AG04449 (cell line): Measurements from ENCODE around the gene RAI14.
"Not testable (repeated sequence)": the region's sequence is repeated elsewhere in the genome, so short reads cannot be mapped to it uniquely, and the experiment has no call there.

ENCODE experiments used
- CTCF ChIA-PET: fragments of 350-600 bp; formaldehyde crosslinking; extraction: SDS; loops from one replicate; lab custom pipeline; 2021; ENCODE audit warnings: antibody characterized with exemption; lab: Yijun Ruan, JAX
- POLR2A ChIA-PET: fragments of 400-600, 350-600 bp; formaldehyde crosslinking; extraction: SDS; loops from one replicate; lab custom pipeline; 2020; ENCODE audit warnings: antibody characterized with exemption, inconsistent platforms; lab: Yijun Ruan, JAX
- DNase-seq: peaks from one replicate; pipeline ENCODE4 v3.0.0-alpha.2; 2010; ENCODE audit warnings: low read depth, low spot score
- H3K4me3 ChIP-seq: 2 replicates; pipeline ENCODE4 v1.5.1; 2011; ENCODE audit warnings: low read depth, mild to moderate bottlenecking, control low read depth, low read length
- TF ChIP-seq, protein P1 (sequence below): IDR thresholded peaks from one replicate; pipeline ENCODE4 v1.5.1; 2011; ENCODE audit warnings: mild to moderate bottlenecking, moderate library complexity, low read length, control low read depth, inconsistent platforms; ENCODE audit not compliant: insufficient read depth; ENCODE audit errors: missing control alignments

Gene RAI14

DNA sequence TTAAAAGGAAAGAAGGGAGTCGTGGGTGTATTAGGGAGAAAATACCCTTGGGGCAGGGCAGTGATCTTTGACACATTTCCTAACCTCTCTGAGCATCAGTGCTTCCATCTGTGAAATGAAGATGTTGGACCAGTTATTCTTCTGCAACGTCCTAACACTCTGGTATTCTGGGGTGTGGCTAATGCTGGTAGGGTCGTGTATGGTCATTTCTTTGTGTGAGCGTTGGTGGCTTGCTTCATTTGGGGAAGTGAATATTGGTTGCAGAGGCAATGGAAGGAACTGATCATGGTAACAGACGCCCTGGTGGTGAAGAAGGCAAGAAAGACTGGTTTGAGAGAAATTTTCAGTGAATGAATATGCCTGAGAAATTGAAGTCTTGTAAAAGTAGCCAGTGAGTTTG, 114.9 kb downstream of the RAI14 start:
- DNase-seq: no peak
- no peak overlapping the region for H3K4me3 ChIP-seq
- ChIA-PET POLR2A (no interaction called here), CTCF (no interaction called here)
- TF ChIP-seq, protein P1, sequence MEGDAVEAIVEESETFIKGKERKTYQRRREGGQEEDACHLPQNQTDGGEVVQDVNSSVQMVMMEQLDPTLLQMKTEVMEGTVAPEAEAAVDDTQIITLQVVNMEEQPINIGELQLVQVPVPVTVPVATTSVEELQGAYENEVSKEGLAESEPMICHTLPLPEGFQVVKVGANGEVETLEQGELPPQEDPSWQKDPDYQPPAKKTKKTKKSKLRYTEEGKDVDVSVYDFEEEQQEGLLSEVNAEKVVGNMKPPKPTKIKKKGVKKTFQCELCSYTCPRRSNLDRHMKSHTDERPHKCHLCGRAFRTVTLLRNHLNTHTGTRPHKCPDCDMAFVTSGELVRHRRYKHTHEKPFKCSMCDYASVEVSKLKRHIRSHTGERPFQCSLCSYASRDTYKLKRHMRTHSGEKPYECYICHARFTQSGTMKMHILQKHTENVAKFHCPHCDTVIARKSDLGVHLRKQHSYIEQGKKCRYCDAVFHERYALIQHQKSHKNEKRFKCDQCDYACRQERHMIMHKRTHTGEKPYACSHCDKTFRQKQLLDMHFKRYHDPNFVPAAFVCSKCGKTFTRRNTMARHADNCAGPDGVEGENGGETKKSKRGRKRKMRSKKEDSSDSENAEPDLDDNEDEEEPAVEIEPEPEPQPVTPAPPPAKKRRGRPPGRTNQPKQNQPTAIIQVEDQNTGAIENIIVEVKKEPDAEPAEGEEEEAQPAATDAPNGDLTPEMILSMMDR: no peak

DNA sequence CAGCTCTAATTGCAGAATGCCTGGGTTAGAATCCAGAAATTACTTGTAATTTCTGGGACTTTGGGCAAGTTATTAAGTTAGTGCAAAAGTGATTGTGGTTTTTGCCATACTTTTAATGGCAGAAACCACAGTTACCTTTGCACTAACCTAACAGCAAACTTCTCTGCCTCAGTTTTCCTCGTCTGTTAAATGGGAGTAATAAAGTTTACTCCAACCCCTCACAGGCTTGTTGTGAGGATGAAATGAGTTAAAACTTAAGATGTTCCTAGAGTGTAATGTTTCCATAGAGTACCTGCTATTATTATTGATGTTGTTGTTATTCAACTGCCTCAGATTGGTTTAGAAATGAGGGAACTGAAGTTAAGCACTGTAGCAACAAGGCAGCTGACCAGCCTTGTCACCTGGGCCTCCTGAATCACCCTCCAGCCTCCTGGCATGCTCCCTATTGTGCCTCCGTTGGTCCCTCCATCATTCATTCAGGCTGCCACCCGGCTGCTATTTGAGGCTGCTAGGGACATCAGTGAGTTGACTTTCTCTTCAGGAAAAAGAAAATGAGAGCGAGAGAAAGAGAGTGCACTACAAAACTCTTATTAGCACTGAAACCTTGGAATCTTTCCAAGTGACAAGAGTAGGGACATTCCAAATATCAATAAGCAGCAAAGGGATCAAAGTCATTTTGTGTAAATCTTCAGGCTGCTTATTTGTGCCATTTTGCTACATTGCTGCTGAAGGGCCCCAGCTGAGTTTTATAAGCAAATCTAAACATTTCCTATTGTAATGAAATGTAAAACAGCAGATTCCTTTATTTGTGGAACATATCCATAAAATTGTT, 116.4 kb downstream of the RAI14 start:
- DNase-seq: no peak
- TF ChIP-seq, protein P1: no peak
- no peak overlapping the region for H3K4me3 ChIP-seq
- ChIA-PET POLR2A (no interaction called here), CTCF (no interaction called here)

DNA sequence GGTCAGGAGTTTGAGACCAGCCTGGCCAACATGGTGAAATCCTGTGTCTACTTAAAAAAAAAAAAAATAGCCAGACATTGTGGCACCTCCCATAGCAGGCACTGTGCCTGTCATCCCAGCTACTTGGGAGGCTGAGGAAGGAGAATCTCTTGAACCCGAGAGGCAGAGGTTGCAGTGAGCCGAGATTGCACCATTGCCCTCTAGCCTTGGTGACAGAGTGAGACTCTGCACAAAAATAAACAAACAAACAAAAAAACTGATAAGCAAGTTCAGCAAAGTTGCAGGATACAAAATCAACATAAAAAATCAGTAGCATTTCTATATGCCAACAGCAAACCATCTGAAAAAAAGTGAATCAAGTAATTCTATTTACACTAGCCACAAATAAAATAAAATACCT, 118.0 kb downstream of the RAI14 start:
- no peak for DNase-seq
- POLR2A ChIA-PET: no interaction called here
- H3K4me3 ChIP-seq: no peak overlapping the region
- CTCF ChIA-PET: interaction anchor here (1.0 kb wide), 1 partner anchor 8 kb away, joined by 3 read pairs; no protein-coding TSS in a partner anchor
- TF ChIP-seq, protein P1: no peak

DNA sequence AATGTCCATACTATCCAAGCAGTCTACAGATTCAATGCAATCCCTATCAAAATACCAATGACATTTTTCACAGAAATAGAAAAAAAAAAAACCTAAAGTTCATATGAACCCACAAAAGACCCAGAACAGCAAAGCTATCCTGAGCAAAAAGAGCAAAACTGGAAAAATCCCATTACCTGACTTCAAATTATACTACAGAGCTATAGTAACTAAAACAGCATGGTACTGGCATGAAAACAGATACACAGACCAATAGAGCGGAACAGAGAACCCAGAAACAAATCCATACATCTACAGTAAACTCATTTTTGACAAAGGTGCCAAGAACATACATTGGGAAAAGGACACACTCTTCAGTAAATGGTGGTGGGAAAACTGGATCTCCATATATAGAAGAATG, 118.5 kb downstream of the RAI14 start:
- CTCF ChIA-PET, H3K4me3 ChIP-seq, DNase-seq, POLR2A ChIA-PET: not testable (repeated sequence)

DNA sequence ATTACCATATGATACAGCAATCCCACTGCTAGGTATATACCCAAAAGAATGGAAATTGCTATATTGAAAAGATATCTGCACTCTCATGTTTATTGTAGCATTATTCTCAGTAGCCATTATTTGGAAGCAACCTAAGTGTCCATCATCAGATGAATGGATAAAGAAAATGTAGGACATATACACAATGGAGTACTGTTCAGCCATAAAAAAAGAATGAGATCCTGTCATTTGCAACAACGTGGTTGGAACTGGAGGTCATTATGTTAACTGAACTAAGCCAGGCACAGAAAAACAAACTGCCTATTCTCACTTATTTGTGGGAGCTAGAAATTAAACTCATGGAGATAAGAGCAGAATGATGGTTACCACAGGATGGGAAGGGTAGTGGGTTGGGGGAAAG, 119.8 kb downstream of the RAI14 start:
- DNase-seq: no peak
- CTCF ChIA-PET: no interaction called here
- H3K4me3 ChIP-seq: no peak overlapping the region
- TF ChIP-seq, protein P1: no peak
- POLR2A ChIA-PET: no interaction called here

DNA sequence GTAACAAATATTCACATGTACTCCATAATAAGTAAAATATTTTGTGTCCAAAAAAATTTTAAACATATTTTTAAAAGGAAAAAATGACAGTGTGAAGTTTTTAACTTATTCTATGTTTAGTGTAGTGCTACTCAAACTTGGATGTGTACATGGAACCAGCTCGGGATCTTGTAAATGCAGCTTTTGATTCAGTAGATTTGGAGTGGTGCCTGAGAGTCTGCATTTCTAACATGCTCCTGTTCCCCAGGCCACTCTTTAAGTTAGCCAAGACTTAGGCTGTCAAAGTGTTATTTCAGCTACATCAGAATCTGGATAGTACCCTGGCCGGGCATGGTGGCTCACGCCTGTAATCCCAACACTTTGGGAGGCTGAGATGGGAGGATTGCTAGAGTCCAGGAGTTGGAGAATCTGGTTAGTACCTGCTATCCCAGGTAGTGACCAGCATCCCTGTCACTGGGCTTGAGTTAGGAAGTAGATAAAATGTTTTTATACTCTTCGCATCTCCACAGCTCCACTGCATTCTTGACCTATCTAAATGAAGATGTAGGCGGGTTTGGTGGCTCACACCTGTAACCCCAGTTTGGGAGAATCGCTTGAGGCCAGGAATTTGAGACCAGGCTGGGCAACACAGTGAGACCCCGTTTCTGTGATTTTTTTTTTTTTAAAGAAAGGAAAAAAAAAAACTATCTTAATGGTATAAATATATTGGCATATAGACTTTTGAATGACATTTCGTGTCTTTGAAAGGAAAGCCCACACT, 122.1 kb downstream of the RAI14 start:
- CTCF ChIA-PET: no interaction called here
- no peak for DNase-seq
- POLR2A ChIA-PET: no interaction called here
- TF ChIP-seq, protein P1: no peak
- H3K4me3 ChIP-seq: no peak overlapping the region

DNA sequence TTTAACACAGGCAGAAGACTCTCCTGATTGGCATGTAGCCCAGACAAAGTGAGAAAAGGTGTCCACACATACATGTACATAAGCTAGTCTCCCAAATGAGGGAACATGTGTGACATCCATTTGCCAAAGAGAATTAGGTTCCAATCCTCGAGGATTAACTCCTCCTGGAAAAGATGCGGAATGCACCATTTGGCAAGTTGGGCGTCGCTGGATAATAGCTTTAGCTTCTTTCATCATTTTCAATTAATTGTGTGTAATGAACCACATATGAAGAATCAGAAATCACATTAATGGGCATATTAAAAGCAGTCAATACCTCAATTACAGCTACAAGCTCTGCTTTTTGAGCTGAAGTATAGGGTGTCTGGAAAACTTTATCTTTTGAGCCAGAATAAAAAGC, 127.8 kb downstream of the RAI14 start:
- DNase-seq, H3K4me3 ChIP-seq, POLR2A ChIA-PET: not testable (repeated sequence)
- CTCF ChIA-PET: interaction anchor here (1.0 kb wide), 1 partner anchor 220 kb away, joined by 3 read pairs; no protein-coding TSS in a partner anchor
